Activated T-cell treated with anti-CD3 and anti-CD28 coated beads, Interleukin-2, amount 50 U/mL, for 72 hours (primary cell): ENCODE data around the gene MFAP2. TPM values are rescaled to one million over a fixed set of nuclear protein-coding genes. Genes with fewer than 3 reads are reported as not detected.
"Not testable (repeated sequence)": the region's sequence is repeated elsewhere in the genome, so short reads cannot be mapped to it uniquely, and the experiment has no call there.

Experiments
- ATAC-seq, 2 donors: fragments of 150-1000 bp; cut with Tn5 transposase; replicated peaks in 1 of 2; 2 replicates each; pipeline ENCODE4 v1.10.0; 2021; ENCODE audit warnings: moderate library complexity in 2 of 2, mild to moderate bottlenecking in 1 of 2
- DNase-seq, 2 donors: peaks; one replicate each; pipeline ENCODE4 v3.0.0; 2021 to 2022; ENCODE audit warnings: mixed read lengths in 1 of 2
- H3K27ac Mint-ChIP-seq: one replicate; pipeline ENCODE4 v1.8.0; 2022; ENCODE audit warnings: mild to moderate bottlenecking, moderate library complexity, mixed read lengths
- H3K27me3 Mint-ChIP-seq: one replicate; pipeline ENCODE4 v1.8.0; 2022; ENCODE audit warnings: low read depth, mixed read lengths
- H3K36me3 Mint-ChIP-seq, 2 donors: one replicate each; pipeline ENCODE4 v1.8.0; 2022; ENCODE audit warnings: mixed read lengths in 2 of 2, mild to moderate bottlenecking in 1 of 2; ENCODE audit not compliant: insufficient read depth in 2 of 2
- H3K4me1 Mint-ChIP-seq: one replicate; pipeline ENCODE4 v1.8.0; 2022; ENCODE audit warnings: low read depth, mixed read lengths
- H3K4me3 Mint-ChIP-seq, 2 donors: one replicate each; pipeline ENCODE4 v1.8.0; 2022; ENCODE audit warnings: mild to moderate bottlenecking in 2 of 2, mixed read lengths in 2 of 2, moderate library complexity in 2 of 2
- H3K9me3 Mint-ChIP-seq, 2 donors: one replicate each; pipeline ENCODE4 v1.8.0; 2022; ENCODE audit warnings: mixed read lengths in 2 of 2
- total RNA-seq, 2 donors: library from RNA; stranded (reverse); gene quantifications; one replicate each; pipeline ENCODE4 v1.2.3, GENCODE V29; 2022

MFAP2 gene
- total RNA-seq, 2 donors from 2014 or later, result 0.37 to 0.67 TPM

DNA sequence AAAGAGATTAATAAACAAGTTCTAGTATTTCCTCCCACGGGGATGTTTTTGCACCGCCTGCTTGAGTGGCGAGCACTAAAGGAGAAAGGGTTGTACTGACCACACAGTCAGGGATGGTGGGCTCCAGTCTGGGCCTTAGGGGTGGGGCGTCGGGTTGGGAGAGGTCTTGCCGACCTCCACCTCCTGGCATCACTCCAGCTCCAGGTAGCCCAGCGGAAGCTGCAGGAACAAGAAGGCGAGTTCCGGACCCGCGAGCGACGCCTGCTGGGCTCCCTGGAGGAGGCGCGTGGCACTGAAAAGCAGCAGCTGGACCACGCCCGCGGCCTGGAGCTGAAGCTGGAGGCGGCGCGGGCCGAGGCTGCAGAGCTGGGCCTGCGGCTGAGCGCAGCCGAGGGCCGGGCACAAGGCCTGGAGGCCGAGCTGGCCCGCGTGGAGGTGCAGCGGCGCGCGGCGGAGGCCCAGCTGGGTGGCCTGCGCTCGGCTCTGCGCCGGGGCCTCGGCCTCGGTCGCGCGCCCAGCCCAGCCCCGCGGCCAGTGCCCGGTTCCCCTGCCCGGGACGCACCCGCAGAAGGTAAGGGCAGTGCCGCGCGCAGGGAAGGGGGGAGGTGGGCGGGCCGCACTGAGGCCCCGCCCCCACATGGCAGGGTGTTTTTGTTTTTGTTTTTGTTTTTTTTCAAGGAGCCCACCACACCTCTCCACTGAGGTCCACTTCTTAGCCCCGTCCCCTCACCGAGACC is 19.7 kb downstream of the MFAP2 start:
- peak; percentile 90 to 91 for DNase-seq
- peak; percentile 94 for ATAC-seq
- Mint-ChIP-seq H3K4me1 (peaks cover 14% of the 10 kb centered on the region), H3K36me3 (no peaks in the 10 kb centered on the region), H3K27ac (peak overlapping the region; percentile 81), H3K27me3 (no peaks in the 10 kb centered on the region), H3K4me3 (peak overlapping the region; percentile 85), H3K9me3 (no peaks in the 10 kb centered on the region)

DNA sequence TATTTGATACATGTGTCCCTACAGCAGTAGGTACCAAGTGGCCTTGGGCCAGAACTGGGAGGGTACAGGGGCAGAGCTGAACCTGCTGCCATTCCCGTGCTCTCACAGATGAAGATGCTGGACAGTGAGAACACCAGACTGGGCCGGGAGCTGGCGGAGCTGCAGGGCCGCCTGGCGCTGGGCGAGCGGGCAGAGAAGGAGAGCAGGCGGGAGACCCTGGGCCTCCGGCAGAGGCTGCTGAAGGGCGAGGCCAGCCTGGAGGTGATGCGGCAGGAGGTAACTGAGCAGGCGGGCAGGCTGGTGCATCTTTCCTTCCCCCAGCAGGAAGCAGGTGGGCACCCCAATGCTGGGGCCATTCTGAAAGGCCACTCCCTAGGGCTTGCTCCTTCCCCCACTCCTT is 21.9 kb downstream of the MFAP2 start:
- H3K27ac Mint-ChIP-seq, result no peak overlapping the region
- no peak overlapping the region for H3K4me3 Mint-ChIP-seq
- no peak for DNase-seq
- H3K36me3 Mint-ChIP-seq, result no peaks in the 10 kb centered on the region
- peaks cover 14% of the 10 kb centered on the region for H3K4me1 Mint-ChIP-seq
- no peaks in the 10 kb centered on the region for H3K27me3 Mint-ChIP-seq
- ATAC-seq, result no peak
- H3K9me3 Mint-ChIP-seq, result no peaks in the 10 kb centered on the region

DNA sequence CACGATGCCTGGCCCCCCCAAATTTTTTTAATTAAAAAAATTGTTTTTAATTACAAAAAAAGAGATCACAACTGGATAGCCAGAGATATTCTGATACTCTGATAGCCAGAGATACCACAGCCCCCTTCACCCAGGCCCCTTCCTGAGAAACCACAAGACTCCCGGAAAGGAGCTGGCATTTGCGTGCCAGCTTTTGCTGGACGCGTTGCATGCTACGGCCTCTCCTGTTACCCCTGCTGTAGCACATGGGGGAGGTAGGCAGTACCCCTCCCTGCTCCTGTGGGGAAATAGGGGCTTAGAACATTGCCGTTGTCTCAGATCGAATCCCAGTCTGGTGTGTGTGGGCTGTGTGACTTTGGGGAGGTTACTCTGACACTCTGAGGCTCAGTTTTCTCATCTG is 22.7 kb downstream of the MFAP2 start:
- Mint-ChIP-seq H3K4me3 (no peak overlapping the region), H3K27me3 (no peaks in the 10 kb centered on the region), H3K9me3 (no peaks in the 10 kb centered on the region), H3K4me1 (peaks cover 14% of the 10 kb centered on the region), H3K36me3 (no peaks in the 10 kb centered on the region), H3K27ac (no peak overlapping the region)
- no peak for ATAC-seq
- no peak for DNase-seq

DNA sequence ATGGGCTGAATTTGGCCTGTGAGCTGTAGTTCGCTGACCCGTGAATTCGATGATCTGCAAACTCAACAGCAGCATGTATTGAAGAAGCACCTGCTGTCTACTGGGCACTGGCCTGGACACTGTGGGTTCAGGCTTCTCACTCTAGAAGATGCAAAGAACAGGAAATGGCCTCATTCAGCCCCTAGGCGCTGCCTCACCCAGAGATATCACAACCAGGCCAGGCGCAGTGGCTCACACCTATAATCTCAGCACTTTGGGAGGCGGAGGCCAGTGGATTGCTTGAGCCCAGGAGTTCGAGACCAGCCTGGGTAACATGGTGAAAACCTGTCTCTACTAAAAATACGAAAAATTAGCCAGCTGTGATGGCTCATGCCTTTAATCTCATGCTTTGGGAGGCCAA is 23.6 kb downstream of the MFAP2 start:
- DNase-seq (no peak), ATAC-seq (no peak)
- peaks cover 12% of the 10 kb centered on the region for H3K4me1 Mint-ChIP-seq
- H3K27ac Mint-ChIP-seq, result no peak overlapping the region
- H3K9me3 Mint-ChIP-seq, result no peaks in the 10 kb centered on the region
- no peaks in the 10 kb centered on the region for H3K36me3 Mint-ChIP-seq
- H3K4me3 Mint-ChIP-seq, result no peak overlapping the region
- H3K27me3 Mint-ChIP-seq, result no peaks in the 10 kb centered on the region

DNA sequence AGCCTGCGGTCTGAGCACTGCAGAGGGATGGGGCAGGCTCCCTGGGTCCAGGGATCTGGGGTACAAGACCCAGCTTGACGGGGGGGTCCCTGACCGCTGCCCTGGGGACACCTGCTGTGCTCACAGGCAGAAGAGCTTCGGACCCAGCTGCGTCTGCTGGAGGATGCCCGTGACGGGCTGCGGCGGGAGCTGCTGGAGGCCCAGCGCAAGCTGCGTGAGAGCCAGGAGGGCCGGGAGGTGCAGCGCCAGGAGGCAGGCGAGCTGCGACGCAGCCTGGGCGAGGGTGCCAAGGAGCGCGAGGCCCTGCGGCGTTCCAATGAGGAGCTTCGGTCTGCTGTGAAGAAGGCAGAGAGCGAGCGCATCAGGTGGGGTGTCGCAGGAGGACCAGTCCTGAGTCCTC is 25.2 kb downstream of the MFAP2 start:
- H3K36me3 Mint-ChIP-seq, result no peaks in the 10 kb centered on the region
- no peak overlapping the region for H3K27ac Mint-ChIP-seq
- H3K4me3 Mint-ChIP-seq, result no peak overlapping the region
- DNase-seq (no peak), ATAC-seq (no peak)
- peaks cover under 1% of the 10 kb centered on the region for H3K4me1 Mint-ChIP-seq
- H3K9me3 Mint-ChIP-seq, result no peaks in the 10 kb centered on the region
- no peaks in the 10 kb centered on the region for H3K27me3 Mint-ChIP-seq

DNA sequence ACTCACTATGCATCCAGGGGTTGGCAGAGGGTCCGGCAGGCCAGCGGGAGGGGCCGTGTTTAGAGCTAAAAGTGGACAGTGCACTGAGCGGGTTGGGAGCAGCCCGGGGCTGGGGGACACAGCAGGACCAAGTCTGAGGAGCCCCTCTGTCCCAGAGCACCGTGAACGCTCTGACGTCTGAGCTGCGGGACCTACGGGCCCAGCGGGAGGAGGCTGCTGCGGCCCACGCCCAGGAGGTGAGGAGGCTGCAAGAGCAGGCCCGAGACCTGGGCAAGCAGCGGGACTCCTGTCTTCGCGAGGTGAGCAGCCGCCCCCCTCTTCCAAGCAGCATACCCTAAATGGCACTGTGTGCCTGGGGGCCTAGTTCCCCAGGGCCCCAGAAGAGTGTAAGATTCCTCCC is 25.8 kb downstream of the MFAP2 start:
- H3K4me1 Mint-ChIP-seq, result no peaks in the 10 kb centered on the region
- H3K4me3 Mint-ChIP-seq, result no peak overlapping the region
- no peak for DNase-seq
- ATAC-seq, result no peak
- no peaks in the 10 kb centered on the region for H3K9me3 Mint-ChIP-seq
- H3K36me3 Mint-ChIP-seq, result no peaks in the 10 kb centered on the region
- H3K27ac Mint-ChIP-seq, result no peak overlapping the region
- no peaks in the 10 kb centered on the region for H3K27me3 Mint-ChIP-seq

DNA sequence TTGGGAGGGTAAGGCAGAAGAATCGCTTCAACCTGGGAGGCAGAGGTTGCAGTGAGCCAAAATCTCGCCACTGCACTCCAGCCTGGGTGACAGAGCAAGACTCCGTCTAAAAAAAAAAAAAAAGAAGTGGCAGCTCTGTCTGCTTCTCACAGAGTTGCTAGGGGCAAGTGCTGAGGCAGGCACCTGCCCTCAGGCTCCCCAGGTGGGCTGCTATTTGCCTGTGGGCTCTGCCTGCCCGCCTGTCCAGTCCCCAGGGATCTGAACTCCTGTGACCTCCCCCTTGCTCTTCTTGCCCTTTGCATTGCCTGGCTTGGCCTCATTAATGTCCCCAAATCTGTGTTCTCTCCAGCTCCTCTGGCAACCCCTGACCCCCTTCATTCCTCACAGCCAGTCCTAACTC is 28.0 kb downstream of the MFAP2 start:
- ATAC-seq, H3K36me3 Mint-ChIP-seq, H3K9me3 Mint-ChIP-seq, DNase-seq, H3K4me3 Mint-ChIP-seq, H3K27me3 Mint-ChIP-seq, H3K27ac Mint-ChIP-seq, H3K4me1 Mint-ChIP-seq: not testable (repeated sequence)

DNA sequence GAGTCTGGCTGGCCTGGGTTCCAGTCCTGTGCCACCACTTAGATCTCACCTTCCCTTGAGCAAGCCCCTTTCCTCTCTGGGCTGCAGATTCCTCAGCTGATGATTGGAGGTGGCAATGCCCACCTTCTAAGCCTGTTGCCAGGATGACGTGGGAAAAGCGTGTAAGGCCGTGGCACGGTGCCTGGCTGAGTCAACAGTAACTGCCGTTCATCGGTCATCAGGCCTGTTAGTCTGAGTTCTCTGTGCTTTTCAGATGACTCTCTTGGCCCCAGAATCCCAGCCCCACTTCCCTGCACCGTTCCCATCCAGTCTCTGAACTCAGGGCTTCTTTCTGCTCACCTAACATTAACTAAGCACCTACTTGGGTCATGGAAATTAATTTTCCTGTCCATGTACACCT is 31.4 kb downstream of the MFAP2 start:
- not testable (repeated sequence) for H3K4me1 Mint-ChIP-seq, H3K27me3 Mint-ChIP-seq, DNase-seq, H3K36me3 Mint-ChIP-seq, H3K9me3 Mint-ChIP-seq, ATAC-seq, H3K27ac Mint-ChIP-seq, H3K4me3 Mint-ChIP-seq

DNA sequence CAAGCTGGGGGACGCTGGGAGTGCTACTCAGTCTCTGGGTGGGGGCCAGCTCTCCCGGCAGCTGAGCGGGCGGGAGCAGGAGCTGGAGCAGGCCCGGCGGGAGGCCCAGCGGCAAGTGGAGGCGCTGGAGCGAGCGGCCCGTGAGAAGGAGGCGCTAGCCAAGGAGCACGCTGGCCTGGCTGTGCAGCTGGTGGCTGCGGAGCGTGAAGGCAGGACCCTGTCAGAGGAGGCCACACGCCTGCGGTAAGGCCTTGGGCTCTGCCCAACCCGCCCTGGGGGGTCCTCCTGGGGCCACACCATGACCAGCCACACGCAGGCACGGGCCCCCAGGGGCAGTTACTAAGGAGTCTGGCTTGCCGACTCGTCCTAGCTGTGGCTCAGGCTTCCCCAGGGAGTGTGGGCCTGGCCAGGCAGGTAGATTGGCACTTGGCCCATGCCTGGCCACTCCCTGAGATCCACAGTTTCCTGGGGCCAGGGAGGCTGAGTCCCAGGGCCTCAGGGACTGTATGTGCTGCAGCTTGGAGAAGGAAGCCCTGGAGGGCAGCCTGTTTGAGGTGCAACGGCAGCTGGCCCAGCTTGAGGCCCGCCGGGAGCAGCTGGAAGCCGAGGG is 32.0 kb downstream of the MFAP2 start:
- not testable (repeated sequence) for H3K27ac Mint-ChIP-seq, ATAC-seq, H3K27me3 Mint-ChIP-seq, H3K4me3 Mint-ChIP-seq, DNase-seq, H3K36me3 Mint-ChIP-seq, H3K9me3 Mint-ChIP-seq, H3K4me1 Mint-ChIP-seq

DNA sequence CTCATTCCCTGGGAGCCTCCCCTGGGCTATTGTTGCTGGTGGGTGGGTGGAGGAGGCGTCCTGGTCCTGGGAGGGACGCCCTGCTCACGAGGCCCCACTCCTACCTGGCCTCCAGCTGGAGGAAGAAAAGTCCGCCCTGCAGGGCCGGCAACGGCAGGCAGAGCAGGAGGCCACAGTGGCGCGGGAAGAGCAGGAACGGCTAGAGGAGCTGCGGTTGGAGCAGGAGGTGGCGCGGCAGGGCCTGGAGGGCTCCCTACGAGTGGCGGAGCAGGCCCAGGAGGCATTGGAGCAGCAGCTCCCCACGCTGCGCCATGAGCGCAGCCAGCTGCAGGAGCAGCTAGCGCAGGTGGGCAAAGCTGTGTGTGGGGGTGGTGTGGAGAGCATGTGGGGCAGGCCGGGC is 33.8 kb downstream of the MFAP2 start:
- Mint-ChIP-seq H3K4me3 (no peak overlapping the region), H3K27me3 (no peaks in the 10 kb centered on the region), H3K4me1 (no peaks in the 10 kb centered on the region), H3K9me3 (no peaks in the 10 kb centered on the region), H3K36me3 (no peaks in the 10 kb centered on the region), H3K27ac (no peak overlapping the region)
- DNase-seq (no peak), ATAC-seq (no peak)

DNA sequence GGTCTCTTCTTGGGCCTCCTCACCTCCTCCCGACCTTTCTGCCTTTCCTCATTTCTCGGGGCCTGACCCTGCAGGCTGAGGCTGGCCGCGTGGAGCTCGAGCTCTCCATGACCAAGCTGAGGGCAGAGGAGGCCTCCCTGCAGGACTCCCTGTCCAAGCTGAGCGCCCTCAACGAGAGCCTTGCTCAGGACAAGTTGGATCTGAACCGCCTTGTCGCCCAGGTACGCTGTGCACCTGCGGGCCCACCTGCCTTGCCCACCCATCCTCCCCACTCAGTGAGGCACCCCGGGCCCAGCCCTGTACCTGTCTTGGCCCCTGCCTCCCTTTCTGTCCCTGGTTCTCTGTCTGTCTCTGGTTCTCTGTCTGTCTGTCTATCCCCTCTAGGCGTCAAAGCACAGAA is 34.2 kb downstream of the MFAP2 start:
- DNase-seq, H3K4me3 Mint-ChIP-seq, H3K4me1 Mint-ChIP-seq, H3K36me3 Mint-ChIP-seq, H3K27me3 Mint-ChIP-seq, ATAC-seq, H3K27ac Mint-ChIP-seq, H3K9me3 Mint-ChIP-seq: not testable (repeated sequence)

DNA sequence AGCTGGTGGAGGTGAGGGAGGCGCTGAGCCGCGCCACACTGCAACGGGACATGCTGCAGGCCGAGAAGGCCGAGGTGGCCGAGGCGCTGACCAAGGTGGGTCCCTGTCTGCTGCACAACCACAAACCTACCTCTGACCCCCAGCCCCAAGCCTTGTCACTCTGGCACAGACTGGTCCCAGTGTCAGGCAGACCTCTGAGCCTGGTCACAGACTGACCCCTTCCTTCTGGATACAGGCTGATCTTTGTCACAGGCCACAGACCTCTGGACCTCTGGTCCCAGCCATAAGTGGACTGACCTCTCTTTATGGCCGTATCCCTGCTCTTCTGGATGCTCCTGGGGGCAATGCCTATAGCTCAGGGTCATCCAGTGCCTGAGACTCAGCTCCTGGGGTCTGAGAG is 34.9 kb downstream of the MFAP2 start:
- DNase-seq, H3K9me3 Mint-ChIP-seq, H3K4me3 Mint-ChIP-seq, H3K27ac Mint-ChIP-seq, H3K4me1 Mint-ChIP-seq, H3K36me3 Mint-ChIP-seq, ATAC-seq, H3K27me3 Mint-ChIP-seq: not testable (repeated sequence)

DNA sequence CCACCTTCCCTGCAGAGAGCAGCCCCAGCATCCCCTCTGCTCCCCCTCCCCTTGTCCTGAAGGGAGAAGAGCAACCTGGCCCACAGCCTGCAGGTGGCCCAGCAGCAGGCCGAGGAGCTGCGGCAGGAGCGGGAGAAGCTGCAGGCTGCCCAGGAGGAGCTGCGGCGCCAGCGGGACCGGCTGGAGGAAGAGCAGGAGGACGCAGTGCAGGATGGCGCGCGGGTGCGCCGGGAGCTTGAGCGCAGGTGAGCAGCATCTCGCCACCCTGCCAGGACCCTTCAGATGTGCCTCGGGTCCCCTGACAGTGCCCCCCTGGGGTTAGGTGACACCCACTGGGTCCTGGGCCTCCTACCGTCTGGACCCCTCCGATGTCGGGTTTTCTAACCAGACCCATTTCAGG is 36.4 kb downstream of the MFAP2 start:
- ATAC-seq, result no peak
- Mint-ChIP-seq H3K27ac (no peak overlapping the region), H3K27me3 (no peaks in the 10 kb centered on the region), H3K9me3 (no peaks in the 10 kb centered on the region), H3K4me3 (no peak overlapping the region), H3K36me3 (no peaks in the 10 kb centered on the region), H3K4me1 (no peaks in the 10 kb centered on the region)
- no peak for DNase-seq
